ENCODE results near the gene ITSN1.
"Not testable (repeated sequence)": the region's sequence is repeated elsewhere in the genome, so short reads cannot be mapped to it uniquely, and the experiment has no call there.

ITSN1 gene

DNA sequence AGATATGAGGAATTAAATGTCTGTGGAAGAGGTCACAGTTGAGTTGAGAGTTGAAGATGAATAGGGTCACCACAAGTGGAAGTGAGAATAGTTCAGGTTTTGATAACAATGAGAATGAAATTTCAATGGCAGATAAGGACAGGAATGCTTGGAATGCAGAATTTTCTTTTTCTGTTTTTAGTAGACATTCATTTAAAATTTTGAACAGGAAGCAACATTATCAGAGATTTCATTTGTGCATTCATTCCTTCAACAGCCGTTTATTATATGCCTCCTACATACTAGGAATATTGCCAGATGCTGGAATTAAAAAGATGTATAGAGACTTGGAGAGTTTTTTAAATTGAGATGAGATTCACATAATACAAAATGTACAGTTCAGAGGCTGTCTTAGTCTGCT lies 126.8 kb downstream of the ITSN1 start:
- H3K9ac ChIP-seq (ENCODE audit: low read depth, low read length) = no peak overlapping the region
- no peaks in the 10 kb centered on the region for H3K9me3 ChIP-seq (ENCODE audit: control insufficient read depth, insufficient read depth, low read length)
- H3K4me1 ChIP-seq (ENCODE audit: insufficient read depth, low read length) = no peaks in the 10 kb centered on the region
- peaks cover 18% of the 10 kb centered on the region for H3K36me3 ChIP-seq (ENCODE audit: insufficient read depth, low read length)

DNA sequence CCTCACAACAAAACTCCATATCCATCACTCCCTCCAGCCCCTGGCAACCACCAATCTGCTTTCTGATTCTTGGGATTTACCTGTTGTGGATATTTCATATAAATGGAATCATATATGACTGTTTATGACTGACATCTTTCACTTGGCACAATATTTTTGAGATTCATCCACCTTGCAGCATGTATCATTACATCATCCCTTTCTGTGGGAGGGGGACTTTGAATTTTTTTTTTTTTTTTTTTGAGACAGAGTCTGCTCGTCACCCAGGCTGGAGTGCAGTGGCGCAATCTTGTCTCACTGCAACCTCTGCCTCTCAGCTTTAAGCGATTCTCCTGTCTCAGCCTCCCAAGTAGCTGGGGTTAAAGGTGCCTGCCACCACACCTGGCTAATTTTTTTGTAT lies 128.2 kb downstream of the ITSN1 start:
- Histone ChIP-seq H3K4me1 (ENCODE audit: insufficient read depth, low read length) (no peaks in the 10 kb centered on the region), H3K9ac (ENCODE audit: low read depth, low read length) (no peak overlapping the region), H3K9me3 (ENCODE audit: control insufficient read depth, insufficient read depth, low read length) (no peaks in the 10 kb centered on the region), H3K36me3 (ENCODE audit: insufficient read depth, low read length) (peaks cover 18% of the 10 kb centered on the region)

GRCh38 chr21:33771976-33772375 lies 129.7 kb downstream of the ITSN1 start:
- H3K9ac ChIP-seq (ENCODE audit: low read depth, low read length) = no peak overlapping the region
- H3K4me1 ChIP-seq (ENCODE audit: insufficient read depth, low read length) = no peaks in the 10 kb centered on the region
- H3K36me3 ChIP-seq (ENCODE audit: insufficient read depth, low read length) = peaks cover 10% of the 10 kb centered on the region
- no peaks in the 10 kb centered on the region for H3K9me3 ChIP-seq (ENCODE audit: control insufficient read depth, insufficient read depth, low read length)

GRCh38 chr21:33774551-33774950 lies 132.2 kb downstream of the ITSN1 start:
- Histone ChIP-seq H3K9me3 (ENCODE audit: control insufficient read depth, insufficient read depth, low read length) (no peaks in the 10 kb centered on the region), H3K9ac (ENCODE audit: low read depth, low read length) (no peak overlapping the region), H3K36me3 (ENCODE audit: insufficient read depth, low read length) (peaks cover 10% of the 10 kb centered on the region), H3K4me1 (ENCODE audit: insufficient read depth, low read length) (no peaks in the 10 kb centered on the region)

- no peaks in the 10 kb centered on the region for H3K4me1 ChIP-seq (ENCODE audit: insufficient read depth, low read length)
- H3K36me3 ChIP-seq (ENCODE audit: insufficient read depth, low read length) = peaks cover 10% of the 10 kb centered on the region
- H3K9me3 ChIP-seq (ENCODE audit: control insufficient read depth, insufficient read depth, low read length) = no peaks in the 10 kb centered on the region
- no peak overlapping the region for H3K9ac ChIP-seq (ENCODE audit: low read depth, low read length)
Observed at GRCh38 chr21:33775100-33775828, 133.0 kb downstream of the ITSN1 start.

DNA sequence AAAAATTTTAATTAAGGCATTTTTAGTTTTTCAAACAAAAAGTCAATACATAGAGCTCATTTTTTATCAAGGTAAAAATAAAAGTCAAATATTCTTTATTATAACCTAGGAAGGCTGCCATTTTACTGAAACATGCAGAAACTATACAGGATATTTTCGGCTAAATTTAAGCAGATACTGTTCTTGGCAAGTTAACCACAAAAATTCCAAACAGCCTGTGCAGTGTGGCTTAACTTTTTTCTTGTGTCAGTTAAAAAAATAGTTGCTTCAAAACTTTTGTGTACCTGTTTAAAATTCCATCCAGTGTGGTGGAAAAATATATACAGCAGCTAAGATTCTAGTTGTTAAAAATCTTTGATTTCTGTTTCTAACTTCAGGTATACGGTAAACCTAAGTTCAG lies 138.3 kb downstream of the ITSN1 start:
- Histone ChIP-seq H3K4me1 (ENCODE audit: insufficient read depth, low read length) (no peaks in the 10 kb centered on the region), H3K9me3 (ENCODE audit: control insufficient read depth, insufficient read depth, low read length) (no peaks in the 10 kb centered on the region), H3K36me3 (ENCODE audit: insufficient read depth, low read length) (peaks cover 10% of the 10 kb centered on the region; the same call in 1 of the 2 replicates), H3K9ac (ENCODE audit: low read depth, low read length) (no peak overlapping the region)

DNA sequence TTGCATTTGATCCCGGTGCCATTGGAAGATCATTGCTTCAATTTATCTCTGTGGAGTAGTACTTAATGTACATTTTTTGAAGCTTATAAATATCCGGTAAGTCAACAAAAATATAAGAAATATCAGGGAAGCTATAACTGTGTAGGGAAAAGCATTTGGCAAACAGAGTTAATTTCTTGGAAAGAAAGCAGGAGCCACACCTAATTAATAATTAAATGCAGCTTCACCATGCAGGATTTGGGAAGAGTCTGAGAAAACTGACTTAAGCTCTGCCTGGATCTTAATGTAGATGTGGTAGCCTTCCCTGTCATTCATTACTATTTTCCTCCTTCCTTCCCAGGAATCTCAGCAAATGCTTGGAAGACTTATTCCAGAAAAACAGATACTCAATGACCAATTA lies 138.8 kb downstream of the ITSN1 start:
- Histone ChIP-seq H3K9me3 (ENCODE audit: control insufficient read depth, insufficient read depth, low read length) (no peaks in the 10 kb centered on the region), H3K9ac (ENCODE audit: low read depth, low read length) (no peak overlapping the region), H3K36me3 (ENCODE audit: insufficient read depth, low read length) (peaks cover 7% of the 10 kb centered on the region; the same call in 1 of the 2 replicates), H3K4me1 (ENCODE audit: insufficient read depth, low read length) (no peaks in the 10 kb centered on the region)

DNA sequence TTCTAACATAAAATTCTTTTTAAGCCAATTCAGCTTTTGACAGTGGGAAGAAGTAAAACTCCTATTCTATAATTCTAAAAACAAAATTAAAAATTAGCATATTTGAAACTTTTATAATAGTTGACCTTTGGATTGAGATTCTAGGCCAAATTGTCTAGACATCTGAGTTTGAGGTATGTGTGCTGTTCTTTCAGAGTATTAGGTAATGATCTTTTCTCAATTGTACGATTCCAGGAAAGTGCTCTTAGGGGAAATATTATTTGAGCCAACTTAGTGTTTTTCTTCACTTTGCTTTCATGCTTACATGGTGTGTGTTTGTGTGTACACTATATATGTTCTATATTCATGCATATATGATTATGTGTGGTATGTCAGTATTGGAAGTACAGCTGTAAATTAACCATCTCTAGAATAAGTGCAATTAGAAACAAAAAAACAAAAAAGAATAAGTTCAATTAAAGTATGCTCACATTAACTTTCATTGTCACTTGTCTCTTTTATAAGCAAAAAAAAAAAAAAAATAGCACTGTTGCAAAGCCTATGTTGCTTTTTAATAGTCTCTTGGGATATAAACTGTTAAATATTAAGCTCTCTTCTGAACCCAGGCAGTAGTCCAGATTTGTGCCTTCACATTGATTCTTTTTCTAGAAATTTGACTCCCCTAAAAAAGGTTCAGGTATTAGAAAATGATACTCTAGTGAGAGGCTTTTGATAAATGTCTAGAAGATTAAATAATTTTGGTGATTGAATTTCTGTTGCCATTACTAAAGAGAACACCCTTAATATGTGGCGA lies 141.1 kb downstream of the ITSN1 start:
- H3K4me1 ChIP-seq (ENCODE audit: insufficient read depth, low read length) = no peaks in the 10 kb centered on the region
- H3K9me3 ChIP-seq (ENCODE audit: control insufficient read depth, insufficient read depth, low read length) = no peaks in the 10 kb centered on the region
- no peak overlapping the region for H3K9ac ChIP-seq (ENCODE audit: low read depth, low read length)
- peaks cover 7% of the 10 kb centered on the region; the same call in 1 of the 2 replicates for H3K36me3 ChIP-seq (ENCODE audit: insufficient read depth, low read length)

DNA sequence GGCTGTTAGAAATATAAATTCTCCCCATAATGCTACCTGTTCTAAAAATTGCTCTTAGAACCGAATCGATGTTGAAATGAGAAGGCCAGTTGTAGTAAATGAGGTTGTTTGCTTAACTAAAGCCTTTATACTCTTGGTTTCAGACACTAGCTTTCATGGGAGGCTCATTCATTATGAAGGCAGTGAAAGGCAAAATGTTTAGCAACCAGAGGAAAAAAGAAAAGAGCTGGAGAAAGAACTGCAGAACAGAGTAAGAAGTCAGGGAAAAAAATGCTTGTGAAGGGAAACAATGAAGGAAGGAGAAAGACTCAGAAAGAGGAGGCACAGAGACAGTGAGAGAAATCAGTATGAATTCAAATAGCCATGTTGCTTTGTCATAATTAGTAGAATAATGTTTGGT lies 145.1 kb downstream of the ITSN1 start:
- Histone ChIP-seq H3K36me3 (ENCODE audit: insufficient read depth, low read length) (peaks cover 4% of the 10 kb centered on the region; the same call in 1 of the 2 replicates), H3K9ac (ENCODE audit: low read depth, low read length) (no peak overlapping the region), H3K4me1 (ENCODE audit: insufficient read depth, low read length) (no peaks in the 10 kb centered on the region), H3K9me3 (ENCODE audit: control insufficient read depth, insufficient read depth, low read length) (no peaks in the 10 kb centered on the region)

DNA sequence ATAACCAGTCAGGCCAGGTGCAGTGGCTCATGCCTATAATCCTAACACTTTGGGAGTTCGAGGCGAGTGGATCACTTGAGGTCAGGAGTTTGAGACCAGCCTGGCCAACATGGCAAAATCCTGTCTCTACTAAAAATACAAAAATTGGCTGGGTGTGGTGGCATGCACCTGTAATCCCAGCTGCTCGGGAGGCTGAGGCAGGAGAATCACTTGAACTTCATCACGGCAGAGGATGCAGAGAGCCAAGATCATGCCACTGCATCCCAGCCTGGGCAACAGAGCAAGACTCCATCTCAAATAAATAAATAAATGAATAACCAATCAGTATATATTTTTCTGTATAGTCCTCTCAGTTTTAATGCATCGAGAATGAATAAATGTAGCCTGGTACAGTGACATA lies 146.1 kb downstream of the ITSN1 start:
- H3K9ac ChIP-seq (ENCODE audit: low read depth, low read length); H3K9me3 ChIP-seq (ENCODE audit: control insufficient read depth, insufficient read depth, low read length); H3K36me3 ChIP-seq (ENCODE audit: insufficient read depth, low read length); H3K4me1 ChIP-seq (ENCODE audit: insufficient read depth, low read length): not testable (repeated sequence)

- Histone ChIP-seq H3K9ac (ENCODE audit: low read depth, low read length) (no peak overlapping the region), H3K9me3 (ENCODE audit: control insufficient read depth, insufficient read depth, low read length) (no peaks in the 10 kb centered on the region), H3K36me3 (ENCODE audit: insufficient read depth, low read length) (peaks cover 3% of the 10 kb centered on the region; the same call in 1 of the 2 replicates)
Observed at GRCh38 chr21:33789697-33790096, 147.4 kb downstream of the ITSN1 start.

GRCh38 chr21:33791073-33791472 lies 148.8 kb downstream of the ITSN1 start:
- no peak overlapping the region for H3K9ac ChIP-seq (ENCODE audit: low read depth, low read length)
- H3K9me3 ChIP-seq (ENCODE audit: control insufficient read depth, insufficient read depth, low read length) = no peaks in the 10 kb centered on the region
- H3K4me1 ChIP-seq (ENCODE audit: insufficient read depth, low read length) = peaks cover 6% of the 10 kb centered on the region; the same call in 1 of the 2 replicates
- H3K36me3 ChIP-seq (ENCODE audit: insufficient read depth, low read length) = no peaks in the 10 kb centered on the region

More at GRCh38 chr21:33789697-33790096, 147.4 kb downstream of the ITSN1 start:
- H3K4me1 ChIP-seq (ENCODE audit: insufficient read depth, low read length) = peaks cover 6% of the 10 kb centered on the region; the same call in 1 of the 2 replicates

GRCh38 chr21:33794596-33794995 lies 152.3 kb downstream of the ITSN1 start:
- no peak overlapping the region for H3K9ac ChIP-seq (ENCODE audit: low read depth, low read length)
- peaks cover 4% of the 10 kb centered on the region for H3K36me3 ChIP-seq (ENCODE audit: insufficient read depth, low read length)
- no peaks in the 10 kb centered on the region for H3K9me3 ChIP-seq (ENCODE audit: control insufficient read depth, insufficient read depth, low read length)
- peaks cover 6% of the 10 kb centered on the region; the same call in 1 of the 2 replicates for H3K4me1 ChIP-seq (ENCODE audit: insufficient read depth, low read length)

DNA sequence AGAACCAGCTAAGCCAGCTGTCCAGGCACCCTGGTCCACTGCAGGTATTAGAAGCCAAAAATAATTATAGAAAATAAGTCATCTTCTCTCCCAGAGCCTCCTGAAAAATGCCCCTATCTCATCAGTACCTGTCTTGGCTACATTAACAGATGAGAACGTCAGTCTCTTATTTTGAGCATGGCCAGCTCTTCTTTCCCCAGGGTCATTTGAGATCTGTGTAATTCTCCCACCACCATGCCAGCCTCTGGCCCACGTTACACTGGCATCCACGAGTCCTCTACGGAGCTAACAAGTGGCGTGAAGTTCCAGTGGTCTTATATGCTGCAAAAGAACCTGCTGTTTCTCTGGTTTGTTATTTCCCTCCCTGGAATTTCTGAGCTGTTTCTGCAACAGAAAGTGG lies 155.3 kb downstream of the ITSN1 start:
- no peak overlapping the region for H3K9ac ChIP-seq (ENCODE audit: low read depth, low read length)
- peaks cover 4% of the 10 kb centered on the region for H3K36me3 ChIP-seq (ENCODE audit: insufficient read depth, low read length)
- H3K4me1 ChIP-seq (ENCODE audit: insufficient read depth, low read length) = peaks cover 18% of the 10 kb centered on the region; the same call in 1 of the 2 replicates
- H3K9me3 ChIP-seq (ENCODE audit: control insufficient read depth, insufficient read depth, low read length) = no peaks in the 10 kb centered on the region
